HEK293T (cell line): Measurements from ENCODE around the gene TM9SF4.

ENCODE experiments used
- CTCF ChIA-PET: fragments of 350-600 bp; formaldehyde crosslinking; extraction: SDS; loops from one replicate; lab custom pipeline; 2021; ENCODE audit warnings: antibody characterized with exemption, inconsistent platforms; lab: Yijun Ruan, JAX
- POLR2A ChIA-PET: fragments of 350-600 bp; formaldehyde crosslinking; extraction: SDS; loops from one replicate; lab custom pipeline; 2020; ENCODE audit warnings: antibody characterized with exemption, inconsistent platforms; lab: Yijun Ruan, JAX
- DNase-seq: peaks from one replicate; pipeline ENCODE4 v3.0.0; 2012; ENCODE audit warnings: mixed read lengths; ENCODE audit errors: extremely low spot score
- ARNT ChIP-seq: fragments of 450-650 bp; IDR thresholded peaks from 2 replicates; pipeline ENCODE4 v1.6.1; 2017; ENCODE audit warnings: mild to moderate bottlenecking
- BHLHE40 ChIP-seq: fragments of 450-650 bp; IDR thresholded peaks from 2 replicates; pipeline ENCODE4 v1.6.1; 2016; ENCODE audit warnings: mild to moderate bottlenecking, moderate library complexity, borderline replicate concordance
- CTBP1 ChIP-seq: fragments of 450-650 bp; IDR thresholded peaks from 2 replicates; pipeline ENCODE4 v1.6.1; 2016; ENCODE audit warnings: borderline replicate concordance
- ELF4 ChIP-seq: fragments of 450-650 bp; IDR thresholded peaks from 2 replicates; pipeline ENCODE4 v1.6.1; 2017; ENCODE audit warnings: antibody characterized with exemption
- FOXA1 ChIP-seq: fragments of 450-650 bp; IDR thresholded peaks from 2 replicates; pipeline ENCODE4 v1.6.1; 2016; ENCODE audit warnings: mild to moderate bottlenecking
- FOXK2 ChIP-seq: fragments of 450-650 bp; IDR thresholded peaks from 2 replicates; pipeline ENCODE4 v1.6.1; 2016; ENCODE audit warnings: mild to moderate bottlenecking
- FOXM1 ChIP-seq: fragments of 450-650 bp; IDR thresholded peaks from 2 replicates; pipeline ENCODE4 v1.6.1; 2017; ENCODE audit warnings: mild to moderate bottlenecking, borderline replicate concordance
- HDGF ChIP-seq: fragments of 450-650 bp; IDR thresholded peaks from 2 replicates; pipeline ENCODE4 v1.6.1; 2017; ENCODE audit warnings: antibody characterized with exemption, borderline replicate concordance
- L3MBTL2 ChIP-seq: fragments of 450-650 bp; conservative IDR thresholded peaks from 2 replicates; pipeline ENCODE4 v1.6.1; 2016; ENCODE audit warnings: mild to moderate bottlenecking
- LEF1 ChIP-seq: fragments of 450-650 bp; IDR thresholded peaks from 2 replicates; pipeline ENCODE4 v1.6.1; 2017; ENCODE audit warnings: mild to moderate bottlenecking, borderline replicate concordance
- NFRKB ChIP-seq: fragments of 450-650 bp; IDR thresholded peaks from 2 replicates; pipeline ENCODE4 v1.6.1; 2016; ENCODE audit warnings: mild to moderate bottlenecking, moderate library complexity
- PKNOX1 ChIP-seq: fragments of 450-650 bp; IDR thresholded peaks from 2 replicates; pipeline ENCODE4 v1.6.1; 2016
- SP1 ChIP-seq: fragments of 450-650 bp; IDR thresholded peaks from 2 replicates; pipeline ENCODE4 v1.6.1; 2017
- SUZ12 ChIP-seq: fragments of 450-650 bp; IDR thresholded peaks from 2 replicates; pipeline ENCODE4 v1.6.1; 2016; ENCODE audit warnings: mild to moderate bottlenecking
- TARDBP ChIP-seq: fragments of 450-650 bp; IDR thresholded peaks from 2 replicates; pipeline ENCODE4 v1.6.1; 2016
- ZNF384 ChIP-seq: fragments of 450-650 bp; IDR thresholded peaks from 2 replicates; pipeline ENCODE4 v1.6.1; 2016

The TM9SF4 gene

GRCh38 chr20:32068174-32068573 is 41.3 kb upstream of the TM9SF4 start:
- ChIA-PET CTCF (no interaction called here), POLR2A (no interaction called here)
- TF ChIP-seq FOXA1 (no peak), SP1 (no peak), TARDBP (no peak), FOXK2 (no peak), CTBP1 (no peak), PKNOX1 (no peak), ELF4 (no peak), FOXM1 (no peak), BHLHE40 (no peak), NFRKB (no peak), ZNF384 (no peak), LEF1 (no peak), L3MBTL2 (no peak), ARNT (no peak)
- no peak for DNase-seq

- ChIA-PET CTCF (no interaction called here), POLR2A (no interaction called here)
- no peak for DNase-seq
- no peak for TF ChIP-seq LEF1
- TF ChIP-seq BHLHE40: no peak
- TF ChIP-seq SUZ12: no peak
- no peak for TF ChIP-seq ELF4
- no peak for TF ChIP-seq PKNOX1
- TF ChIP-seq FOXA1: no peak
- no peak for TF ChIP-seq ARNT
- TF ChIP-seq HDGF: no peak
- TF ChIP-seq CTBP1: no peak
- no peak for TF ChIP-seq SP1
Measured at GRCh38 chr20:32069711-32070110, 39.8 kb upstream of the TM9SF4 start.

GRCh38 chr20:32070282-32070681 is 39.2 kb upstream of the TM9SF4 start:
- POLR2A ChIA-PET: no interaction called here
- CTCF ChIA-PET: no interaction called here
- DNase-seq: no peak
- TF ChIP-seq PKNOX1: no peak
- TF ChIP-seq ZNF384: no peak
- no peak for TF ChIP-seq SUZ12
- TF ChIP-seq BHLHE40: no peak

- ChIA-PET CTCF (no interaction called here), POLR2A (no interaction called here)
Measured at GRCh38 chr20:32070690-32071213, 38.8 kb upstream of the TM9SF4 start.

GRCh38 chr20:32071395-32072167 is 37.9 kb upstream of the TM9SF4 start:
- TF ChIP-seq SP1: no peak
- no peak for TF ChIP-seq FOXK2
- CTCF ChIA-PET: no interaction called here
- POLR2A ChIA-PET: no interaction called here
- no peak for DNase-seq

More at GRCh38 chr20:32070690-32071213, 38.8 kb upstream of the TM9SF4 start:
- TF ChIP-seq FOXA1 (no peak), BHLHE40 (no peak), ZNF384 (no peak), LEF1 (no peak), ARNT (no peak), NFRKB (no peak), TARDBP (no peak), PKNOX1 (no peak), CTBP1 (no peak), SP1 (no peak), SUZ12 (no peak), FOXM1 (no peak), FOXK2 (no peak), HDGF (no peak), ELF4 (no peak), L3MBTL2 (no peak)
- no peak for DNase-seq

- no peak for TF ChIP-seq FOXK2
- peak; percentile 51; the same call in 1 of the 2 replicates for TF ChIP-seq ZNF384
- no peak for DNase-seq
- ChIA-PET CTCF (no interaction called here), POLR2A (no interaction called here)
Measured at GRCh38 chr20:32072168-32072750, 37.3 kb upstream of the TM9SF4 start.
